GM18907 (cell line): ENCODE data around the gene GSTA4.
"Not testable (repeated sequence)": the region's sequence is repeated elsewhere in the genome, so short reads cannot be mapped to it uniquely, and the experiment has no call there.

Source experiments
- ATAC-seq: cut with Tn5 transposase; IDR thresholded peaks from one replicate; pipeline ENCODE4 v1.9.1; 2021; ENCODE audit warnings: mild to moderate bottlenecking, moderate library complexity; ENCODE audit not compliant: unreplicated experiment

The GSTA4 gene

DNA sequence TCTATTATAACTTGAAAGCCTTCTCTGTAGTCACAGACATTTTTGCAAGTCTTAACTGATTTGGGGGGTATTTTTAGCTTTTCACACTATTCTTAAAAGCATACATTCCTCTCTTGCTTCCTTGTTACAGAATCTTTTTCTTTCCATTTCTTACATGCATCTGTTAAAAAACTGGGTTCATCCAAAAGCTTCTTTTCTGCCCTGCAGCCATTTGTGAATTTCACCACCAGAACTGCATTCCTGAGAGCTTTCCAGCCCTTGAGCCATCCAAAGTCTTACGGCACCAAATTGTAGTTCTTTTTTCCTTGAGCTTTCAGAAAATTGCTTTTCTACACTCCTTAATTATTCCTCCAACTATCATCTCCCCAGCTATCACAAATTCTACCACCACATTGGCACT lies 19.7 kb upstream of the GSTA4 start:
- ATAC-seq = no peak

DNA sequence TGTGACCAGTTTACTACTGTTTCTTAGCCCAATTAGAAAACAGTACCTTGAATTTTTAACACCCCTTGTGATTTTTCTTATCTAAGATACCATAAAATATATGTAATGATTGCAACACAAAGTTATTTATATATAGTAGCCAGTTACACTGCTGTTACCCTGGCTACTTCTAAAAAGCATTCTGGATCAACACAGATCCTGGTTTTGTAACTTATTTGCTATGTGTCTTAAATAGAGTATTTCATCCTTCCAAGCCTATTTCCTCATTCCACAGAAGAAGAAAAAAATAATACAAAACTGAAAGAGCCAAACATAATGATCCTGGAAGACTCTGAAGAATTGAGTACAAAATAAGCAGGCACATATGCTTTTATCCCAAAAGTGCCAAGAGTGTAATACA lies 19.0 kb upstream of the GSTA4 start:
- ATAC-seq = no peak

DNA sequence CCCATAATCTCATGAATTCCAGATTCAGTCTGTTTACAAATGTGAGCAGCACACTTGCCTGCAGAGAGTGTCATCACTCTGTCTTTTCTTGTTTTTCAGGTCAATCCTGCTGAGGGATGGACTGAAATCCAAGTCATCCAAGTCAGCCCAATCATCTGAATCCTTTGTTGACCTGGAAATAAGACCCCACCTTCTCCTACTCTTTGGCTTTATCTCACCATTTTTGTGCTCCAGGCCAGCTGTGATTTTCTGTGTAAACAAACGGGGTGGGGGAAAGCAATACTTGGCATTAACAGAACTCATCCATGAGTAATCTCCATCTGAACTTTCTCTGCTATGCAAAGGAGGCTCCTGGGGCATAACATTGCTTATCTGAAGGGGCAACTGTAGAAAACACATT lies 16.9 kb upstream of the GSTA4 start:
- no peak for ATAC-seq

DNA sequence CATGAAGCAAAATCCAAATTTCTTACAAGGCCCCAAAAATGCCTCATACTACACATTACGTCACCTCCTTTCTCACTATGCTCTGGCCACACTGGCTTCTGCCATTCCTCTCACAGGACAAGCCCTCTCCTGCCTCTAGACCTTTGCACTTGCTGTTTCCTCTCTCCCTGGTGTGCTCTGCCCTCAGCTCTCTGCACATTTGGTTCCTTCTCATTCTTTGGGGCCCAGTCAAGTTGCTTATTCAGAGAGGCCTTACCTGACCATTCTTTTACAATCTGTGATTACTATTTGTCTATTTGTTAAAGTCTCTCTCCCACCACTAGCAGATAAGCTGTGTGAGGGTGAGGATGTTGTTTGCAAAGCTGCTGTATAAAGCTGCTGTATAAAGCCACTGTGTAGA lies 15.4 kb upstream of the GSTA4 start:
- ATAC-seq = no peak

DNA sequence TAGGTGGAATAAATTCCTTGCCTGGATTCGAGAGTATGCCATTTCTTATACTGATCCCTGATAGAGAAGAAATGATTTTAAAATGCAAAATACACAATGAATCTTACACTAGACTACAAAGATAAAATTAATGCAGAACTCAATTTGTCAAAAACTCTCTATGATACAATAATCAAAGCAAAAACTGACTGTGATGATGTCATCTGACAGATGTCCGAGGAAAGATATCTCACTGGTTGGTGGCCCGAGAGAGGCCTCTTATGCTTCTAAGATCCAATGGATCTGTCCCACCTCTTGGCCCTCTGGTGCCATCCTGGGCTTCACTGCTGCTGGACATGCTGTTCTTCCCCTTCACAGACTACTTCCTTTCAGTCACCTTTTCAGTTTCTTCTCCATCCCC lies 14.4 kb upstream of the GSTA4 start:
- ATAC-seq = no peak

DNA sequence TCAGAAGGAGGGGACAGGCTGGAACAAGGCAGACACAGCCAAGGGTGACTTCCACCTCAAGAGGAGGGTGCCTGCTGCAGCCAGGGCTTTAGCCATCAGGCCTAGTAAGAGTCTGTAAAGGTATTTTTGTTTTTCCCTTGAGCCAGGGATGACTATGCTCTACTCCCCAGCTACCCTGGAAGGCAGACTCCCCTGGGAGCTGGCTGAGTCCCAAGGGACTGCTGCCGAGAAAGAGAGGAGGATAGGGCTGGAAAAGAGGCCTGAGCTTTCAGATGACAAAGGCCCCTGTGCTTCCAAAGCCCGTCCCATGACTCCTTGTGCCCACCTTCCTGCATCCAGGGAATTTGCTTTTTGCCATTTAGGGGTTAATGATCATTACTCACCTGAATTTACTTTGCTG lies 14.0 kb upstream of the GSTA4 start:
- no peak for ATAC-seq

DNA sequence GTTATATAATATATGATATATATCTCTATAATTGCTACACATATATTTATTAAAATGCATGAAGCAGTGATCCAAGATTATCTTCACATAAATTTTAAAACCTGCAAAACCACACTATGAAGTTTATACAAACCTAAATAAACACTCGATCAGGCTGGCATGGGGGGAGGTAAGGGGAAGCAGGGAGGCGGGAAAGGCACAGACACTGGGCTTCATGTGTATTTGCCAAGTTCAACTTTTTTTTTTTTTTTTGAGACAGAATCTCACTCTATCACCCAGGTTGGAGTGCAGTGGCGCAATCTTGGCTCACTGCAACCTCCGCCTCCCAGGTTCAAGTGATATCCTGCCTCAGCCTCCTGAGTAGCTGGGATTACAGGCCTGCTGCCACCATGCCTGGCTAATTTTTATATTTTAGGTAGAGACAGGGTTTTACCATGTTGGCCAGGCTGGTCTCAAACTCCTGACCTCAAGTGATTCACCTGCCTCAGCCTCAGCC lies 13.2 kb upstream of the GSTA4 start:
- not testable (repeated sequence) for ATAC-seq

DNA sequence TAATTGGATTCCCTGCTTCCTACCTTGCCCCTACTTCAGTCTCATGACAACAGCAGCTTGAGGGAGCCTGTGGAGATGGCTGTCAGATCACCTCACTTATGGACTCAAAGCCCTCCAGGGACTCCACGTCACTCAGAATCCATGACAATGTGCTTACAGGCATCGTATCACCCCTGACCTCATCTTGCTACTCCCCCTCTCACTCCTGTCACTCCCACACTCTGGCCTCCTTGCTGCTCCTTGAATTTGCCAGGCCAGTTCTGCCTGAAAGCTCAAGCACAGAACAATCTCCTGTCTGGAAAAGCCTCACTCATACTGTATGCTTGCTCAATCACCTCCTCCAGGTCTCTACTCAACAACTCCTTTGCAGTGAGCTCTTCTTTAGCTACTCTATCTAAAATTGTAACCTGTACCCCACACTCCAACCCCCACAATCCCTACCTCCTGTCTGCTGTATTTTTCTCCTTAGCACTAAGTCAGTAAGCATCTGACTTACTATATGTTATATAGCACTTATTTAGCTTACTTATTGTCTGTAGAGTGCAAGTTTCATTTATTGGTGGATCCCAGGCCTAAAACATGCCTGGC lies 10.7 kb upstream of the GSTA4 start:
- no peak for ATAC-seq

DNA sequence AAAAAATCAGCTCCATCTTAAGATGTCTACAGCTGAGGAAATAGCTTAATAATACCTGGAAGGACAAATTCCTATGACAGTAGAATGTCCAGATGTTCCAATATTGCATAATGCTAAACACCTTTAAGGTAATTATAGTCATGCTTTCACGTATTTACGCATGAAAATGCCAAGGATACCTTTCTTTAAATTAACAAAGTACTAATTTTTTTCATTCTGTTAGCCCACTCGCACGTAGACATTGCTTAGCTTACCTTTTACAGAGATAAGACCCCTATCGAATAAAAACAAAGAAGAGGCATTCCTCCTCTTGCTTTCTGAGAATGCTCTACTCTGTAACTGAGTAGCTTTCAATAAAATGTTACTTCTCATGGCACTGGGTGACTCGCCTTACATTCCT lies 4.4 kb upstream of the GSTA4 start:
- ATAC-seq = no peak

DNA sequence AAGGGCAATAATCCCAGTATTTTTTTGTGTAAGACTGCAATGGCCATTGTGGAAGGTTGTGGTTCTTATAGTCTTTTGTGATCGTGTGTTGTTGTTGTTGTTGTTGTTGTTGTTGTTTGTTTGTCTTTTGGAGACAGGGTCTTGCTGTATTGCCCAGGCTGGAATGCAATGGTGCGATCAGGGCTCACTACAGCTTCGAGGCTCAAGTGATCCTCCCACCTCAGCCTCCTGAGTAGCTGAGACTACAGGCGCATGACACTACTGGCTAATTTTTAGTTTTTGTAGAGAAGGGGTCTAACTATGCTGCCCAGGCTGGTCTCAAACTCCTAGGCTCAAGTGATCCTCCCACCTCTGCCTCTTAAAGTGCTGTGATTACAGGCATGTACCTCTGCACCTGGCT lies 3.5 kb upstream of the GSTA4 start:
- no peak for ATAC-seq

DNA sequence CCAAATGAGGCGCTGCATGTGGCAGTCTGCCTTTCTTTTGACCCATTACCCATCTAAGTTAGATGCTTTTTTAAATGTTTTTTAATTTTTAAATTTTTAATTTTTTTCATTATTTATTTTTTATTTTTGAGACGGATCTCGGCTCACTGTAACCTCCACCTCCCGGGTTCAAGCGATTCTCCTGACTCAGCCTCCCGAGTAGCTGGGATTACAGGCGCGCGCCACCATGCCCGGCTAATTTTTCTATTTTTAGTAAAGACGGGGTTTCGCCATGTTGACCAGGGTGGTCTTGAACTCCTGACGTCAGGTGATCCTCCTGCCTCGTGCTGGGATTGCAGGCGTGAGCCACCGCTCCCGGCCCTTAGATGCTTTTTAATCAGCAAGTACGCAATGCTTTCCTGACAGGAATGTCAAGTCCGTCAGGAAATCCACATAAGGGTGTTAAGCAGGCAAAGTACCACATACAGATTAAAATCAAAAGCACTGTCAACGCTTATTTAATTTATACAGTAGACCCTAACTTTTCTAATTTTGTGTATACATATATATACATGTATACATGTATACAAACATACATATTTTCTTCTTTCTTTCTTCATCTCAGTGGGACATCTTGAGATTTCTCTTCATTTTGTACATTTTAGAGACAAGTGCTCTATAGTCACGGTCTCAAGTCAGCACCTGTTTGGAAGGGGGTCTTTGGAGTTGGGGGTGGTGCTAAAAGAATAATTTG lies 995 bp upstream of the GSTA4 start:
- no peak for ATAC-seq

DNA sequence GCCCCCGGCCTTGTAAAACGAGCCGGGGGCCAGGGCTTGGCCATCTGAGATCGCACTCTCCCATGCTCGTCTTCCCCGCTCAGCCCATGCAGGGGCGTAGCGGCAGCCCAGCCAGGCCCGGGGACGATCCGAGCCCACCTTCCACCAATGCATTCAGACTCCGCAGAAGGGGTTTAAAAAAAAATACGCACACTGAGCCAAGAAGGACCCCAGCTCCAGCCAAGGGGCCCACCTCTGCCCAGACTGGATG lies 320 bp downstream of the GSTA4 start:
- peak; percentile 34 for ATAC-seq

DNA sequence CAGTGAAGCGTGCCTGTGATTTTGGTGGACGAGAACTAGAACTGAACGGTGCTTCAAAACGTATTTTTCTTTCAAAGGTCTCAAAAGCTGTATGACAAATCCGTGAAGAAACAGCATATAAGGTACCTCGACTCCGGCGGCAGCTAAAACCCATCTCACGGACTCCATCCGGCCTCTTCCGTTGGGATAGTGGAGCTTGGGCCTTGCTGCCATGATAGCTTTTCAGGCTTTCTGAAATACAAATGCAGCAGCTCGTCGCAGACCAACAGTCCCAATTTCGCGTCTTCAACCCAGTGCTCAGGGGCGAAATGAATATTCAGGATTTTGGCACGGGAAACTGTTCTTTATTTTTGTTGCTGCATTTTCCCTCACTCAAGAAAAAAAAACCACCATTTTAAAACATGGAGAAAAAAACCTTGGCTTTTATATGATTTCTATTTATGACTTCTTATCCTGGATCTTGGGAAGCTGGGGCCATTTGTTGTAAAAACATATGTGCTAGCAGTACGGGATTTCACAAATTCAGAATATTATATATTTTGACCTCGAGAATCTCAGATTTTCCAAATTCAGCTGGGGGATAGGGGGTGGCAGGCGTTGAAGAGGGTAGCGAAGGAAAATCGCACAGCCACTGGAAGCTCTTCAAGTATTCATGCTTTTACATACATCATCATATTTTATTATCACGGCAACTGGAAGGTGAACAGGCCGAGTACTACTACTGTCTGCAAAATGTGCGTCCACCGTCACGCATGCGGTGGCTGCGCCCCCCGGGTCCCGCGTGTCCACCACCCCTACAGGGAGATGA lies 849 bp downstream of the GSTA4 start:
- ATAC-seq = no peak

DNA sequence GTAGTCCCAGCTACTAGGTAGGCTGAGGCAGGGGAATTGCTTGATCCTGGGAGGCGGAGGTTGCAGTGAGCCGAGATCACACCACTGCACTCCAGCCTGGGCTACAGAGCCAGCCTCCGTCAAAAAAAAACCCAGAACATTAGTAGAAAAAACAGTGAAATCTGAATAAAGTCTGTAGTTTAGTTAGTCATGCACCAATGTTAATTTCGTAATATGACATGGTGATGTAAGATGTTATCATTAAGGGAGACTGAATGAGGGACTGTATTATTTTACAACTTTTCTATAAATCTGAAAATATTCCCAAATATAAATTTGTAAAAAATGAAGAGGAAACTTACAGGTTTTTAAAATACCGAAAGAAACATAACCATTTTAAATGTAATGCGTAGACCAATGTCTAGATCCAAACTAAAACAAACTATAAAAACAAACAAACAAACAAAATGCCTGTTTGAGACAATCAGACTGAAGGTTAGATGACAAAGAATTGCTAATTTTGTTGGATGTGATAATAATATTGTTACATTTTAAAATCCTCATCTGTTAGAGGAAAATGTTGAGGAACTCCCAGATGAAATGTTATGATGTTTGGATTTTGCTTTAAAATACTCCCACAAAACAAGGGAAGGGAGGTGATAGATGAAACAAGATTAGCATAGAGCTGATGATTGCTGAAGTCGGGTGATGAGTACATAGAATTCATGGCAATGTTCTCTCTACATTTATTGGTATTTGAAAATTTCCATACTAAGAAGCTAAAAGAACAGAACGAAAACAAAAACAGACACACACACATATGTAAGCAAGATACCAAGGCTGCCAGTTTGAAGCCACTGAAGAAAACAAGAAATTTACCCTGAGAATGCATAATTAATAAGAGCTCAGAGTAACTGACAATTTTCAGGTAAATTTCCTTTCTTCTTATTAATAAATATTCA lies 1.8 kb downstream of the GSTA4 start:
- ATAC-seq = no peak

DNA sequence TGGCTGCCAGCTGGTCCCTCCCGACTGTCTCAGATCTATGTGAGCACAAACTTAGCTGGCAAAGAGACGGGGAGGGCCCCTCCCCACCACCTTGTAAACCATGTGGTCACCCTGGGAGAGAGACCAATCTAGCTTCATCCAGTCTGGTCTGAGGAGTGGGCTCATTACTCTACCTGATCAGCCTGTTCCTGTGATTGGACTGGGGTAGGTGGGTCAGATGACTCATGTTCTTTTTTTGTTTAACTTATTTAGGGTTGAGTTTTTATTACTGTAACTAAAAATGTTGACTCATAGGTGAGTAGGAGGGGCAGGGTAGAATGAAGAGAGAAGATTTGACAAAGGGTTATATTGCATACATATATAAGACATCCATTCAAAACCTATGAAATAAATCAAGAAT lies 4.7 kb downstream of the GSTA4 start:
- ATAC-seq = no peak

DNA sequence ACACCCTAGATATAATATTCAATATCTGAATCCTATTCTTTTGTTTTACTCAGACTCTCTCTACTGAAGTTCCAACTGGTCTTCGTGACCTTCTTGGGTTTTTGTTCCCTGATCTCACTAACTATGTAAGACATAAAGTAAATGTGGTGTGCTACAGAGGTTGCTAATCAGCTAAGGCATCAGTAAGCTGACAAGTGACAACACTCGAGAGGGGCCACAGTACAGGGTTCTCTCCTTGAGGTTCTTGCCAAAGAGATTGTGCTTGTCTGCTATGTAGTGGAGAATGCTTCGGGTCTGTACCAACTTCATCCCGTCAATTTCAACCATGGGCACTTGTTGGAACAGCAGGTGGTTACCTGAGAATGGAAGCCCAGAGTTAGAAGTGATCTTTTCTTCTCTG lies 9.9 kb downstream of the GSTA4 start:
- no peak for ATAC-seq

DNA sequence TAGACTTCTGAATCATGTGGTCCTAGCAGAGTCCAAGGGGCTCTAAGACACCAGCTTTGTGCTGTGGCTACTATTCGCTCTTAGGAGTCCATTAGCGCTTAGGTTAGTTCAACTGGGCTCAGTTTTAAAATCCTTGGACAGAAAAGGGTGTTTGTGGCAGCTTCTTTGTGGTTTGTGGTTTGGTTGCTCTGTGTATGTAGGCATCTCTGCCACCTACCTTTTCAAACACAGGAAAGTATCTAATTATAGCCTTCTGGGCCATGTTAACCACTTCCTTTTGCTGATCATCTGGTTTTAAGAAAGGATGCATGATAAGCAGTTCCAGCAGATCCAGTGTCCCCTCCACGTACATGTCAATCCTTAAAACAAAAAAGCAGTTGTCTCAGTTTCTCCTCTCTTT lies 10.8 kb downstream of the GSTA4 start:
- peak; percentile 77 for ATAC-seq

DNA sequence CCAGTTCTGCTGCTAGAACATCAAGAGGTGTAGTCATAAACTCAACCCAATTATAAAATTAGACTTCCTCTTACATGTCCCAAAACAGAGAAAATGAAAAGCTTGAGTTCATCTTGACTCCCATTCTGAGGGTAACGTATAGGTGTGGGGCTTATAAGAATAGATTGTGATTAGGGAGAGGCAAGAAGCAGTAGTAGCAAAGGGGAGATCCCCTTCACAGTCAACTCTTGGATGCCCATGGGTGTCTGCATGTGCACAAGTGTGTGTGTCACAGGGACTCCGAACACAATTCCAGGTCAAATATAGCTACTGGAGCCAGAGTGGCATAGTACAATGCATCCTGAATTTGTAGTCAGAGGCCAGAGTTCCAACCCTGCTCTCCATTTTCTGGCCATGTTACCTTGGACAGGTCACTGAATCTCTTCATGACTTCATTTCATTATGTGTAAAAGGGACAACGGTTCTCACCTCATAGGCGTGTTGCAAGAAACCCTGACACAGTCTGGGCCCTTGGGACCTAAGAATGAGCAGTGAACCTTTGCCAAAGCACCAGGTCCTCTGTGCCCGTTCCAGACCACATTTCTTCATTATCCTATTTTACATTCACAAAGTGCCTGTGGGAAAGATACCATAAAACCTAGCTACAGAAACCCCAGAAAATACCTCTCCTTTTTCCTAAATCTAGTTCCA lies 11.8 kb downstream of the GSTA4 start:
- no peak for ATAC-seq

DNA sequence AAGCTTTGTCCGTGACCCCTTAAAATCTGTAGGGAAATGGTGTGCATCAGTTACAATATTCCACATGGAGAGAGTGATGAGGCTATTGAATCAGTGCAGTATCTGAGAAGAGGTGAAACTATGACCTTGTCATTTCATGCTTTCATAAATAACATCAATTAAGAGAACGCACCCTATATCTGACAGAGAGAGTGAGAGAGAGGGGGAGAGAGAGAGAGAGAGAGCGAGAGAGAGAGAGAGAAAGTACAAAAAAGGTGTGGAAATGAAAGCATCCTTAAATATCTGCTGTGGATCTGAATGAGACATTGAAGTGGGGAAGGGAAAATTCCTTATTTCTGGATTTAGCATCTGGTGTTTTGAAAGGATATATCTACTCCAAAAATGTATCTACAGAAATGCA lies 12.4 kb downstream of the GSTA4 start:
- no peak for ATAC-seq

DNA sequence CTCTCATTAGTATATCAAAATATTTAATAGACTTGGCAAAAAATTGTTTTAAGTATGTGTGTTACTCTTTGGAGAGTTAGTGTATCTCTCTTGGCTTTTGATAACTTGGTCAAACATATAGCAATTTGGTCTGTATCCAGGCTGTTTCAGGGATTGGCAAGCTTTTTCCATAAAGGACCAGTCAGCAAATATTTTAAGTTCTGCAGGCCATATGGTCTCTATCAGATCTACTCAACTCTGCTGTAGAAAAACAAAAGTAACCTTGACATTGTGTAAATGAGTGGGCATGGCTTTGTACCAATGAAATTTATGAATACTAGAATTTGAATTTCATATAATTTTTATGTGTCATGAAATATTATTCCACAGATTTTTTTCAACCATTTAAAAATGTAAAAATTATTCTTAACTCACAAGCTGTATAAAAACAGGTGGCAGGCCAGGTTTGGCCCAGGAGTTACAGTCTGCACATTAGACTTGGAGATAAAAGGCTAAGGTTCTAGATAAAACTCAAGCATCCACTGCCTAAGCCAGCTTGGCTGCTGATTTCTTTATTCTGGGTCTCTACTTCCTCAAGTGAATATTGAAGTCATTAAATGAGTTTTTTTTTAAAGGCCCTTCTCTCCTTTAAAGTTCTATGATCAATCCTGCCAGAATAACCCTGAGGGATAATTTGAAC lies 13.7 kb downstream of the GSTA4 start:
- no peak for ATAC-seq
